Stimulated activated CD4-positive, alpha-beta T cell treated with anti-CD3 and anti-CD28 coated beads, Interleukin-4, amount 100 ng/mL, for 1 hour (primary cell): ENCODE measurements around the gene PLA2G4A.

Source experiments
- DNase-seq: peaks from one replicate; pipeline ENCODE4 v3.0.0-alpha.2; 2020

Gene PLA2G4A

GRCh38 chr1:186828611-186829454, at the start of gene PLA2G4A:
Gene PLA2G4A, plus strand, starts transcription at chr1:186828949. Its CDS starts 25,406 bp downstream, at chr1:186854355.
- DNase-seq = no peak

GRCh38 chr1:186780076-186780475, 48.7 kb upstream of the PLA2G4A start:
- no peak for DNase-seq

- DNase-seq = no peak
Observed at GRCh38 chr1:186781730-186782129, 47.0 kb upstream of the PLA2G4A start.

- DNase-seq = no peak
Observed at GRCh38 chr1:186782791-186783190, 46.0 kb upstream of the PLA2G4A start.

- no peak for DNase-seq
Observed at GRCh38 chr1:186783193-186783592, 45.6 kb upstream of the PLA2G4A start.

GRCh38 chr1:186785503-186785902, 43.2 kb upstream of the PLA2G4A start:
- DNase-seq = no peak

- no peak for DNase-seq
Observed at GRCh38 chr1:186790101-186790500, 38.6 kb upstream of the PLA2G4A start.

- DNase-seq = no peak
Observed at GRCh38 chr1:186792870-186793581, 35.7 kb upstream of the PLA2G4A start.

- no peak for DNase-seq
Observed at GRCh38 chr1:186793582-186793927, 35.2 kb upstream of the PLA2G4A start.

GRCh38 chr1:186798960-186799688, 29.6 kb upstream of the PLA2G4A start:
- DNase-seq = no peak

- DNase-seq = no peak
Observed at GRCh38 chr1:186799689-186800054, 29.1 kb upstream of the PLA2G4A start.

- no peak for DNase-seq
Observed at GRCh38 chr1:186802388-186802787, 26.4 kb upstream of the PLA2G4A start.

- DNase-seq = no peak
Observed at GRCh38 chr1:186804679-186805078, 24.1 kb upstream of the PLA2G4A start.

GRCh38 chr1:186806477-186806876, 22.3 kb upstream of the PLA2G4A start:
- no peak for DNase-seq

GRCh38 chr1:186807163-186807562, 21.6 kb upstream of the PLA2G4A start:
- no peak for DNase-seq

- DNase-seq = no peak
Observed at GRCh38 chr1:186811892-186812291, 16.9 kb upstream of the PLA2G4A start.

- no peak for DNase-seq
Observed at GRCh38 chr1:186812570-186812969, 16.2 kb upstream of the PLA2G4A start.

- DNase-seq = no peak
Observed at GRCh38 chr1:186813420-186813819, 15.3 kb upstream of the PLA2G4A start.

- no peak for DNase-seq
Observed at GRCh38 chr1:186819126-186819525, 9.6 kb upstream of the PLA2G4A start.

- no peak for DNase-seq
Observed at GRCh38 chr1:186819563-186819962, 9.2 kb upstream of the PLA2G4A start.

GRCh38 chr1:186829686-186830587, 1.2 kb downstream of the PLA2G4A start:
- DNase-seq = no peak

- DNase-seq = no peak
Observed at GRCh38 chr1:186831168-186831567, 2.4 kb downstream of the PLA2G4A start.
